HG02610 (cell line): ENCODE data around the gene FBXW12.

Experiments used
- ATAC-seq: cut with Tn5 transposase; IDR thresholded peaks from one replicate; pipeline ENCODE4 v1.9.1; 2021; ENCODE audit warnings: mild to moderate bottlenecking, moderate library complexity; ENCODE audit not compliant: unreplicated experiment

FBXW12 gene

GRCh38 chr3:48432411-48433371 lies 60.7 kb downstream of the FBXW12 start:
- ATAC-seq, result no peak

- ATAC-seq, result no peak
These were observed 61.6 kb downstream of the FBXW12 start for GRCh38 chr3:48433472-48434118.

GRCh38 chr3:48434591-48435222 lies 62.7 kb downstream of the FBXW12 start:
- no peak for ATAC-seq

- ATAC-seq, result no peak
These were observed 63.2 kb downstream of the FBXW12 start for GRCh38 chr3:48435223-48435595.

GRCh38 chr3:48435774-48436476 lies 63.9 kb downstream of the FBXW12 start:
- ATAC-seq, result no peak

- no peak for ATAC-seq
These were observed 64.4 kb downstream of the FBXW12 start for GRCh38 chr3:48436477-48436787.

GRCh38 chr3:48436855-48437254 lies 64.8 kb downstream of the FBXW12 start:
- no peak for ATAC-seq

GRCh38 chr3:48437812-48438211 lies 65.8 kb downstream of the FBXW12 start:
- ATAC-seq, result no peak

GRCh38 chr3:48439820-48440589 lies 68.0 kb downstream of the FBXW12 start, which contains the start of the genes CCDC51 and TMA7:
TSS of gene CCDC51 (minus strand) at chr3:48440119. CDS start at chr3:48435128, 4,991 bp downstream.
TSS of gene TMA7 (plus strand) at chr3:48440257. CDS start at chr3:48440297, 40 bp downstream.
- peak; percentile 96 for ATAC-seq

- no peak for ATAC-seq
These were observed 68.6 kb downstream of the FBXW12 start for GRCh38 chr3:48440590-48440958.

GRCh38 chr3:48441940-48442339 lies 69.9 kb downstream of the FBXW12 start:
- no peak for ATAC-seq
